ENCODE results near the gene FAM185A. TPM values are rescaled to one million over a fixed set of nuclear protein-coding genes. Genes with fewer than 3 reads are reported as not detected.
"Not testable (repeated sequence)": the region's sequence is repeated elsewhere in the genome, so short reads cannot be mapped to it uniquely, and the experiment has no call there.

The FAM185A gene
- total RNA-seq, 1 donor from 2014 or later = 7.7 TPM

DNA sequence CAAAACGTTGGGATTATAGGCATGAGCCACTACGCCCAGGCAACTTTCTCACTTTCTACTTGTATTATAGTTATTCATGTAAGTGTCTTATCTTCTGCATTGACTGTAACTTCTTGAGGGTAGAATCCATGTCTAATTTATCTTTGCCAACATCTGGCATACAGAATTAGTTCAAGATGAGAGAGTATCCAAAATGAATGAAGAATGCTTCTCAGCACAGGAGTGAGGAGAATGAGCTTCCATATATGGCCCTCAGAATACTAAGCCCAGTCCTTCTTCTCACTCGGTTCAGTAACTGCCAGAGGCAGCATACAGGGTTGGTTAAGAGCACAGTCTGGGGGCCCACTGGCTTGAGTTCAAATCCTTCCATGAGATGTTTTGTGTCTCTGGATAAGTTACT lies 89.0 kb downstream of the FAM185A start:
- Mint-ChIP-seq H3K4me1 (no peaks in the 10 kb centered on the region), H3K27me3 (ENCODE audit: low read depth) (no peaks in the 10 kb centered on the region), H3K9me3 (peaks cover 4% of the 10 kb centered on the region), H3K27ac (ENCODE audit: unreplicated experiment) (no peak overlapping the region), H3K36me3 (ENCODE audit: low read depth) (peaks cover 14% of the 10 kb centered on the region), H3K4me3 (no peak overlapping the region)
- no peak for DNase-seq (ENCODE audit: low read depth, low spot score)
- TF ChIP-seq, protein P1, sequence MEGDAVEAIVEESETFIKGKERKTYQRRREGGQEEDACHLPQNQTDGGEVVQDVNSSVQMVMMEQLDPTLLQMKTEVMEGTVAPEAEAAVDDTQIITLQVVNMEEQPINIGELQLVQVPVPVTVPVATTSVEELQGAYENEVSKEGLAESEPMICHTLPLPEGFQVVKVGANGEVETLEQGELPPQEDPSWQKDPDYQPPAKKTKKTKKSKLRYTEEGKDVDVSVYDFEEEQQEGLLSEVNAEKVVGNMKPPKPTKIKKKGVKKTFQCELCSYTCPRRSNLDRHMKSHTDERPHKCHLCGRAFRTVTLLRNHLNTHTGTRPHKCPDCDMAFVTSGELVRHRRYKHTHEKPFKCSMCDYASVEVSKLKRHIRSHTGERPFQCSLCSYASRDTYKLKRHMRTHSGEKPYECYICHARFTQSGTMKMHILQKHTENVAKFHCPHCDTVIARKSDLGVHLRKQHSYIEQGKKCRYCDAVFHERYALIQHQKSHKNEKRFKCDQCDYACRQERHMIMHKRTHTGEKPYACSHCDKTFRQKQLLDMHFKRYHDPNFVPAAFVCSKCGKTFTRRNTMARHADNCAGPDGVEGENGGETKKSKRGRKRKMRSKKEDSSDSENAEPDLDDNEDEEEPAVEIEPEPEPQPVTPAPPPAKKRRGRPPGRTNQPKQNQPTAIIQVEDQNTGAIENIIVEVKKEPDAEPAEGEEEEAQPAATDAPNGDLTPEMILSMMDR (conservative IDR thresholded peaks at IDR 0.05) = no peak

DNA sequence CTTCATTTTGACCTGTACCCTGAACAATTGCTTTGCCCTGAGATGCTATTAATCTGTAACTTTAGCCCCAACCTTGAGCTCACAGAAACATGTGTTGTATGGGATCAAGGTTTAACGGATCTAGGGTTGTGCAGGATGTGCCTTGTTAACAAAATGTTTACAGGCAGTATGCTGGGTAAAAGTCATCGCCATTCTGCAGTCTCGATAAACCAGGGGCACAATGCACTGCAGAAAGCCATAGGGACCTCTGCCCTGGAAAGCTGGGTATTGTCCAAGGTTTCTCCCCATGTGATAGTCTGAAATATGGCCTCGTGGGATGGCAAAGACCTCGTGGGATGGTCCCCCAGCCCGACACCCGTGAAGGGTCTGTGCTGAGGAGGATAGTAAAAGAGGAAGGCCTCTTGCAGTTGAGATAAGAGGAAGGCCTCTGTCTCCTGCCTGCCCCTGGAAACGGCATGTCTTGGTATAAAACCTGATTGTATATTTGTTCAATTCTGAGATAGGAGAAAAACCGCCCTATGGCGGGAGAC lies 89.8 kb downstream of the FAM185A start:
- H3K27ac Mint-ChIP-seq (ENCODE audit: unreplicated experiment); H3K27me3 Mint-ChIP-seq (ENCODE audit: low read depth); H3K4me1 Mint-ChIP-seq; H3K4me3 Mint-ChIP-seq; H3K9me3 Mint-ChIP-seq; DNase-seq (ENCODE audit: low read depth, low spot score): not testable (repeated sequence)
- peaks cover 14% of the 10 kb centered on the region for H3K36me3 Mint-ChIP-seq (ENCODE audit: low read depth)

DNA sequence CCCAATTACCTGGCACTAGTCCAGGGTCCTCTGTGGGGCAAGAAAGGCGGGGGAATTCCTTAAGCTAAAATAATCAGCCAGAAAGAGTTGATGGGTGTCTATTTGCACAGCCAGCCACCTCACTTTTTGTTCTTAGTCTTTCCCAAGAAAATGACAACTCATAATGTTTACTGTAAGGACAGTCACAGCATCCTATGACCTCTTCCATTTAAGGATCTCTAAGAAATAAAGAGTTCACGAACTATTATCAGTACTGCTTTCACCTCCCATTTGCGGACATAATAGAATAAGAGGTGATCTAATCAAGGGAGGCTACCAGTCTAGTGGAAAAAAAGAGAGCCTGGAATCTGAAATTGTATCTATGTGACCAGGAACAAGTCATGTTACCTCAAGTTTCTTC lies 91.6 kb downstream of the FAM185A start:
- no peak overlapping the region for H3K27ac Mint-ChIP-seq (ENCODE audit: unreplicated experiment)
- H3K9me3 Mint-ChIP-seq = no peaks in the 10 kb centered on the region
- TF ChIP-seq, protein P1 (conservative IDR thresholded peaks at IDR 0.05) = no peak
- peaks cover 11% of the 10 kb centered on the region for H3K36me3 Mint-ChIP-seq (ENCODE audit: low read depth)
- DNase-seq (ENCODE audit: low read depth, low spot score) = no peak
- no peak overlapping the region for H3K4me3 Mint-ChIP-seq
- no peaks in the 10 kb centered on the region for H3K4me1 Mint-ChIP-seq
- H3K27me3 Mint-ChIP-seq (ENCODE audit: low read depth) = no peaks in the 10 kb centered on the region

DNA sequence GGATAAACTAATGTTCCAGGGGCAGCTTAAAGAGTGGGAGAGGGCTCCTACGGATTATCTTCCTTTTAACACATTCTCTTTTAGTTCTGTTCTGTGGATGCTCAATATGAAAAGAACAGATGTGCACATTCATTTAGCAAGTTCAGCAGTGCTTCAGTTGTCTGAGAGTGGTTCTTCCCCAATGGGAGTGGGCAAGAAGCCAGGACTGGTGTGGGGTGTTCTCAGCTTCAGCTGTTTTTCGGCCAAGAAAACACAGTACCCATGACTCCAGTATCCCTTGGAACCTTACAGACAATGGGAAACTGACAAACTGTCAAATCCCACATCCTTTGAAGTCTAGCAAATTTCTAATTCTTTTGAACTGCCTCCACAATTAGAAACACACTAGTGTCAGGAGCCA lies 92.5 kb downstream of the FAM185A start:
- no peak overlapping the region for H3K27ac Mint-ChIP-seq (ENCODE audit: unreplicated experiment)
- peaks cover 11% of the 10 kb centered on the region for H3K36me3 Mint-ChIP-seq (ENCODE audit: low read depth)
- H3K4me3 Mint-ChIP-seq = no peak overlapping the region
- no peaks in the 10 kb centered on the region for H3K27me3 Mint-ChIP-seq (ENCODE audit: low read depth)
- no peak for DNase-seq (ENCODE audit: low read depth, low spot score)
- TF ChIP-seq, protein P1 (conservative IDR thresholded peaks at IDR 0.05) = no peak
- no peaks in the 10 kb centered on the region for H3K9me3 Mint-ChIP-seq
- H3K4me1 Mint-ChIP-seq = no peaks in the 10 kb centered on the region

DNA sequence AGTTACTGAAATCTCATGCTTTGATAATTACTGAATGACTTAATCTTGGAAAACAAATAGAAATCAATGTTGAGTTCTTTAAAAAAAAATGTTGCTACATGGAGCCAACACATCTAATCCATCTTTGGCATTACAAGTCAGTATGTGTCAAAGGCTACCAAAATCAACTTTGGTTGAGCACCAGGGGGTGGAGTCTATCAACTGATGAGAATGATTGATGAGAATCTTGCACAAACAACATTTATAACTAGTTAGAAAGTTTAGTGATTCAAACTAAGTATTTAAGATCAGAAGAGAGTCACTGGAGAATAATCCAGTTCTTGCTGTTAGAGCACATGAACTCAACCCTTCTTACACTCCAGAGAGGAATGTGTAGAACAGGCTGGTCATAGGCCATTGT lies 93.5 kb downstream of the FAM185A start:
- H3K4me1 Mint-ChIP-seq = no peaks in the 10 kb centered on the region
- TF ChIP-seq, protein P1 (conservative IDR thresholded peaks at IDR 0.05) = no peak
- no peak overlapping the region for H3K27ac Mint-ChIP-seq (ENCODE audit: unreplicated experiment)
- DNase-seq (ENCODE audit: low read depth, low spot score) = no peak
- peaks cover 4% of the 10 kb centered on the region for H3K36me3 Mint-ChIP-seq (ENCODE audit: low read depth)
- no peaks in the 10 kb centered on the region for H3K27me3 Mint-ChIP-seq (ENCODE audit: low read depth)
- H3K4me3 Mint-ChIP-seq = no peak overlapping the region
- no peaks in the 10 kb centered on the region for H3K9me3 Mint-ChIP-seq

DNA sequence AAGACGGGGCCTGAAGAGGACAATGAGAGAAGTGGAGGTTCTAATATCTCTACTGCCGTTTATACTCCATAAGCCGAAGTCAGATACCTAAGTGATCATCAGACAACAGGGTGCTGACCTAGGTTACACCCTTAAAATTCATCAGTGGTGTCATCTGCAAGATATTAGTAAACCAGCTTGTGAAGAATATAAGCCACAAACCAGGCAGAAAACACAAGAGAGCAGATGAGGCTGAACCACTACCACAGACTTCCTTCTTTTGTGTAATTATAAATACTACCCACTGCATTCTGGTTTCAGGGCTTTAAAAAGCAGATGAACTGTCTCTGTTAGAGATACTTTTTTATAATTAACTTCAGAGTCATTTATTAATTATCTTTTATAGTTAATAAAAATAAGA lies 95.1 kb downstream of the FAM185A start:
- DNase-seq (ENCODE audit: low read depth, low spot score) = no peak
- no peak overlapping the region for H3K27ac Mint-ChIP-seq (ENCODE audit: unreplicated experiment)
- H3K27me3 Mint-ChIP-seq (ENCODE audit: low read depth) = no peaks in the 10 kb centered on the region
- H3K4me3 Mint-ChIP-seq = no peak overlapping the region
- no peaks in the 10 kb centered on the region for H3K9me3 Mint-ChIP-seq
- no peaks in the 10 kb centered on the region for H3K4me1 Mint-ChIP-seq
- TF ChIP-seq, protein P1 (conservative IDR thresholded peaks at IDR 0.05) = no peak
- peaks cover 4% of the 10 kb centered on the region for H3K36me3 Mint-ChIP-seq (ENCODE audit: low read depth)
